ENCODE results near the gene CDH23.

- TF ChIP-seq, protein P1, sequence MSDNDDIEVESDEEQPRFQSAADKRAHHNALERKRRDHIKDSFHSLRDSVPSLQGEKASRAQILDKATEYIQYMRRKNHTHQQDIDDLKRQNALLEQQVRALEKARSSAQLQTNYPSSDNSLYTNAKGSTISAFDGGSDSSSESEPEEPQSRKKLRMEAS (CRISPR knock-in tag; IDR thresholded peaks at IDR 0.05) = no peak
- TF ChIP-seq ATF1 (CRISPR knock-in tag; IDR thresholded peaks at IDR 0.05) = no peak
Observed at GRCh38 chr10:71634531-71635164, 237.9 kb downstream of the CDH23 start.

Measured in WTC11 (cell line).